Astrocyte of the hippocampus (primary cell): ENCODE data around the gene FYN.
A peak's percentile ranks its signal among the peaks of the same experiment; 100 is the strongest.
"Not testable (repeated sequence)": the region's sequence is repeated elsewhere in the genome, so short reads cannot be mapped to it uniquely, and the experiment has no call there.

Experiments
- DNase-seq: peaks from one replicate; pipeline ENCODE4 v3.0.0; 2011; ENCODE audit warnings: low read depth, low spot score

The FYN gene

DNA sequence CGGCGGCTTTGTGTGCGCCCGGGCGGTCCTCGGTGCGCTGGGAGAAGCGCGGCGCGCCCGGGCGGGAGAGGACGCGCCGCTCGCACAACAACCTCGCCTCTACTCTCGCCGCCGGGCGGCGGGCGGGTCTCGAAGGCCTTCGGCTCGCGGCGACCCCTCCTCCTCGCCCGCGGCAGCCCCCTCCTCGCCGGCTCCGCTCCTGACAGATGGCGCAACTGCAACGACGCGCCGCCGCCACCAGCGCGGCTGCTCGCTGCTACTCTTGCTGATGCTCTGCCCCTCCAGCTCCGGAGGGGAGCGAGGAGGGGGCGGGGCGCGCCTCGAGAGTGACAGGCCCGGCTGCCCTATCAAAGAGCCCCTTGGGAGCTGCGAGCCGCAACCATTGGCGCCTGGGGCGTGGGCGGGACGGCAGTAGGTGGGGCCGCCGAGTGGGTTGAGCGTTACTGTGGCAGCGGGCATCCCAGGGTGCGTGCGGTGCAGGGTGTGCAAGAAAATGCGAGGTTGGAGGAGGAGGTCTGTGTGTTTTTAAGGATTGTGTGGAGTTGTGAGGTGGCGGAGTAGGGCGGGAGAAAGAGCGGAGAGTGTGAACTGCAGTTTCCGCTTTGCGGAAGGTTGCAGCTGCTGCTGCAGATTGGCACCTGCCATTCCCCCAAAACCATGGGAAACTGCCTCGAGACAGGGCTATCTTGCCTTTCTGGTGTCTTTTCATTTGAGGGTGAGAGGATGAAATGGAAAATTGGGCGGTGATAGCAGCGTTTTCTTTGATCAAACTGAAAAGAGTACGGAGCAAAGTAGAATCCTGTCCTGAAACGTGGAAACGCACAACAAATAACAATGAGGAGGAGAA lies at the start of gene FYN:
TSS of gene FYN (minus strand) at position 275 of the 847 bp plus-strand sequence. CDS start 153,401 bp downstream, outside the sequence.
- peak; percentile 99 for DNase-seq

DNA sequence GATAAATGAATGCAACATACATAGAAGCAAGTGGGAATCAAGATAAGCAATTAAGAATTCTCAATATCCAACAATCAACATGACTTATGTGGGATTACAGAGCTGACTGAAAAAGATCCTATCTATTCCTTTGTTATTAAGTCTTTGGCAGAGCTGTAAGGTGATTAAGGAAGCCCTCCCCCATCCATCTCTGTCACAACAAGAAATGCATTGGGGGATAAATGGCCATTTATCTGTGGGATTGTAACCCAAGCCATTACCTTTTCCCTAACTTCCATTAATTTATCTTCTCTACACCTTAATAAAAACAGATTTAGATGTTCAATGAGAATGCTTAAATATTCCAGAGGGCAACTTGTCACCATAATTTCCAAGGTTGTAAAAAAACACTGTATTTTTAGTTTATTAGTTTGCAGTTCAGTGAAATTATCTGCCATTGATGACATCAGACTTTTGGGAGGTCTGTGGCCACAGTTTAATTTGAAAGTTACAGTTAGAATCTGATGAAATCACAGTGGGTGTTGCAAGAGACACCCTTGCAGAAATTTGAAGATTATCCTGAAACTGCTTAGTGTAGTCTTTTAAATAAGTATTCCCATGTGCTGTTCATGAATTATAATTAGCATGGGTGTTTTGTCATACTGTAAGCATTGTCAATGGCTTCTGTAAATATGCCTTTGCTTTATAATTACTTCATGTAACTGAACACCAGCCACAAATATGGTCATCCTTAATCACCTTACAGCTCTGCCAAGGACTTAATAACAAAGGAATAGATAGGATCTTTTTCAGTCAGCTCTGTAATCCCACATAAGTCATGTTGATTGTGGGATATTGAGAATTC lies 49.4 kb upstream of the FYN start:
- no peak for DNase-seq

GRCh38 chr6:111921103-111921502 lies 47.9 kb upstream of the FYN start:
- DNase-seq = no peak

GRCh38 chr6:111920578-111920977 lies 47.3 kb upstream of the FYN start:
- no peak for DNase-seq

GRCh38 chr6:111918825-111919224 lies 45.6 kb upstream of the FYN start:
- DNase-seq = peak; percentile 54

GRCh38 chr6:111916747-111917146 lies 43.5 kb upstream of the FYN start:
- DNase-seq = no peak

DNA sequence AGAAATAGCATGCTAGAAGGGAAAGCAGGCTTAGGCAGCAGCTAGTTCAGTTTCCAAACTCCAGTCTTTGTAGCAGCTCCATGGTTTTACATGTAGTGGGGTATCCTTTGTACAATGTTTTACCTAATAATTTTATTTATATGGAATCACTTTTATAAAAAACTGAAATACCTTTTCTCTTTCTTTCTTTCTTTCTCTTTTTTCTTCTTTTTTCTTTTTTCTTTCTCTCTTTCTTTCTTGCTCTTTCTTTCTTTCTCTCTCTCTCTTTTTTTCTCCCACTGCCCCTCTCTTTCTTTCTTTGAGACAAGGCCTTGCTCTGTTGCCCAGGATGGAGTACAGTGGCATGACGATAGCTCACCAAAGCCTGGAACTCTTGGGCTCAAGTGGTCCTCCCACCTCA lies 41.4 kb upstream of the FYN start:
- no peak for DNase-seq

- no peak for DNase-seq
These were observed 39.7 kb upstream of the FYN start for GRCh38 chr6:111912904-111913303.

- no peak for DNase-seq
These were observed 38.2 kb upstream of the FYN start for GRCh38 chr6:111911428-111911827.

GRCh38 chr6:111909238-111909637 lies 36.0 kb upstream of the FYN start:
- no peak for DNase-seq

DNA sequence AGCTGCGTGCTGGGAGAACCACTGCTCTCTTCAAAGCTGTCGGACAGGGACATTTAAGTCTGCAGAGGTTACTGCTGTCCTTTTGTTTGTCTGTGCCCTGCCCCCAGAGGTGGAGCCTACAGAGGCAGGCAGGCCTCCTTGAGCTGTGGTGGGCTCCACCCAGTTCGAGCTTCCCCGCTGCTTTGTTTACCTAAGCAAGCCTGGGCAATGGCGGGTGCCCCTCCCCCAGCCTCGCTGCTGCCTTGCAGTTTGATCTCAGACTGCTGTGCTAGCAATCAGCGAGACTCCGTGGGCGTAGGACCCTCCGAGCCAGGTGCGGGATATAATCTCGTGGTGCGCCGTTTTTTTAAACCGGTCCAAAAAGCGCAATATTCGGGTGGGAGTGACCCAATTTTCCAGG lies 35.1 kb upstream of the FYN start:
- DNase-seq = not testable (repeated sequence)

- DNase-seq = no peak
These were observed 27.5 kb upstream of the FYN start for GRCh38 chr6:111900735-111901134.

- no peak for DNase-seq
These were observed 26.3 kb upstream of the FYN start for GRCh38 chr6:111899531-111899930.

DNA sequence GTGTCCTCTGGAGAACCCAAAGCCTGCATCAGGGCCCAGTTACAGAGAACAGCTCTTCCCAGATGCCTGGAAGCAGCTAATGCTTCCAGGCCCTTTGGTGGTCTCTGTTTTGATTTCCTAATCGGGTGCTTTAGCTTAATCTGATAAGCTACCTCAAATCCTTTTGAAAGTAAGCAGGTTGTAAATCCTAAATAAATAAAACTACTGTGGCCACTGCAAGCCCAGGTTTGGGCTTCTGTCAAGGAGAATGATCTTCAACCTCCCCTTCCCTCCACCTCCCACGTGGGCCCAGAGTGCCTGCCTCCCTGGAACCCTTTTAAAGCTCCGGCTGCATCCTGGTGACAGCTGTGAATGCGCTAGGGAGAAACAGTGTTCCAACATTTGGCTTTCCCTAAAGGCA lies 25.2 kb upstream of the FYN start:
- DNase-seq = no peak

GRCh38 chr6:111894951-111895350 lies 21.7 kb upstream of the FYN start:
- no peak for DNase-seq

DNA sequence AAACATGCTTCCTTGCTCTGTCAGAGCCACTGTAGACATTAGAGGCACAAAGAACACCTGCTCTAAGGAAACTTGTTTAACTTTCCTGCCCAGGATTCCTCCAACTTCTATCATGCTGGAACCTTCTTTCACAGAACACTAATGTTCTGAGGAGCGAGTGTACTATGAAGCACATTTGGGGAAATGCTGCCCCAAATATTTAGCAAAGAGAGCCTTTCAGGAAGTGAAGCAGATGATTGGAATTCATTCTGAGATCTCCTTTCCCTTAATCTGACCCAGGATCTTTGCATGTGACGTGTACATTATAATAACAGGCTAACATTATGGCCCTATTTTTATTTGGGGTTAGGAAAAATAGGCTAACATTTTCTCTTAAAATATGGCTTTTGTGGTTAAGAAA lies 21.0 kb upstream of the FYN start:
- DNase-seq = no peak

DNA sequence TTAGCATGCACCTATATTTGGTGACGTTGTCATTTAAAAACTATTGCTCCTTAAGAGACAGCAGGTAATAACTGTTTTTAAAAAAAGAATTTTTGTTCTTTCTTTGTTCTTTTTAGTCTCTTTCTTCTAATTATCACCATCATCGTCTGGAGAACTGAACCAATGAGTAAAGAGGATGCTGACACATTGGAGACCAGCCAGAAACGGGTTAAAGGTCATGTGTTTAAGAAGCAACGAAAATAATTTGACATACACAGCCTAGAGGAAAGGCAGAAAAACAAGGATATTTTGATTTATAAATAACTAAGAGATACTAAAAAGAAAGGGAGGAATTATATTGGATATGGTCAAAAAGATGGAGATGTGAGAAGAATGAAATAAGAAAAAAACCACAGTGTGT lies 19.2 kb upstream of the FYN start:
- no peak for DNase-seq

DNA sequence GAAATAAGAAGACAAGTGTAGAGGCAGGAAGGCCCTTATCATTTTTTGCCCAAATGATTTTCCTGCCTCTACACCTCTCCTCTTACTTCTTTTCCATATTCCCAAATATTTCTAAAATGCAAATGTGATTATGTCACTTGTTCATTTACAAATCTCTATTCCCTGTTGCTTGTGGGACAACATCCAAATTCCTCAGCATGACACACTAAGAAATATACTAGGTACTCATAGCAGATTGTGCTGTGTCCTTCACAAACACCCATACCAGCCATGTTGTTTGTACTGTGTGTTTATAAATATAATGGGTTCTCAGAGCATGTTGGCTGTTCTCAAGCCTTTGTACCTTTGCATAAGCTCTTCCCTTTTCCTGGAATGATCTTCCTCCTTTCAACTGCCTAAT lies 17.7 kb upstream of the FYN start:
- DNase-seq = peak; percentile 33

DNA sequence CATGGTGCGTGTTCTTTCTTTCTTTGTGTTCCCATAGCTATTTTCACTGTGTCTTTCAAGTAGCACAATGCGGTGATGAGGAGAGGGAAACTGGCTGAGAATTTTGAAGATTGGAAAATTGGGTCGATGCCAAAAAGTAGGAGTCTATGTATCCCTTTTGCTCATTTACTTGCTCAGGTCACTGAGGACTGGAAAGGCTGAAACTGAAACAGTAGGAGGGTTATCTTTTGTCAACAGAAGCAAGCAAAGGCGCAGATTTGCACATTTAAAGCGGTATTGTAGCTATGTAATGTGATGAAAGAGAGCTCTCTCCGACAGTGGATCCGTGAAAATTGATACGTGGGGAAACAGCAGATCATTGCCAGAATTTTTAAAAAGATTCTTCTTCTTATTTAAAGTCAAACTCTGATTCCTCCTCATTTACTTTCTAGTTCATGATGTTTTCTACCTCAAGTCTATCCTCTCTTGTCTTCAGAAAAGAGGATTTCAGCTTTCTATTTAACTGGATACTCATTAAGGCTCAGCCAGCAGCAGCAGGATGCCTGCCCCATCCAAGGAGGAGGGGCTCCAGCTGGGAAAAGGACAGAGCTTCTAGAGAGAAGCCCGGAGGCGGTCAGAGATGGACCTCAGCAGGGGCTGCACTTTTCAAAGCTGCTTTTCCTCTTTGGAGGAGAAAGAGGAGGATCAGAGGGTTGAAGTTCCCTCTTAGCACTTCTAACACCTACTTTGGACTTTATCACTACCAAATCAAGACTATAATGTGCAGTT lies 15.9 kb upstream of the FYN start:
- peak; percentile 54 for DNase-seq

GRCh38 chr6:111886793-111887192 lies 13.5 kb upstream of the FYN start:
- not testable (repeated sequence) for DNase-seq

DNA sequence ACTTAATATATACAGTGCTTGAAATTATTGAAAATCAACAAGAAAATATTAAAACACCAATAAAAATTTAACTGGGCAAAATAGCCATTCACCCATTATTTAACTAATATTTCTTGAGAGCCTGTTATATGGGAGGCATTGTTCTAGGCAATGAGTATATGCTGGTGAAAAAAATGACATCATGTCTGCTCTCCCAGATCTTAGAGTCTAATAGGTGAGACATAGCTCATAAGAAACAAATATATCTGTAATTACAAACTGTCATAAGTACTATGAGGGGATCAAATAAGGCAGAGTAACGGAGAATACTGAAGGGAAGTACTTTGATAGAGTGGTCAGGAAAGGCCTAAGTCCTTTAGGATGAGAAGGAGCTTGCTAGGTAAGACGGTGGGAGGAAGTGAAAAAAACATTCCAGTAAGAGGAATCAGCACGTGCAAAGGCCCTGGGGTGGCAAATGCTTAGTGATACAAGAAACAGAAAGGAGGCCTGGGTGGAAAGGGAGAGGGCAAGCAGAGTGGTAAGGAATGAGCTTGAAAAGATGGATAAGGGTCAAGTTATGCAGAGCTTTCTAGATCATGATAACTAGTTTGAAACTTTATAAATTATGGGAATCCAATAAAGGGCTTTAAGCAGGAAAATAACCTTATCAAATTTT lies 12.2 kb upstream of the FYN start:
- DNase-seq = no peak
